ENCODE measurements around the gene XPA.

GRCh38 chr9:97682242-97682641, 14.9 kb downstream of the XPA start:
- TF ChIP-seq CTCF (IDR thresholded peaks at IDR 0.05; ENCODE audit: insufficient read depth, low read depth, low read length) (no peak), EZH2 (IDR thresholded peaks at IDR 0.05; ENCODE audit: insufficient read depth, low read length) (no peak)

Data from astrocyte (in vitro differentiated cells and primary cell).